ENCODE data around the gene RRBP1. TPM values are rescaled to one million over a fixed set of nuclear protein-coding genes. Genes with fewer than 3 reads are reported as not detected.

Gene RRBP1
- total RNA-seq, 1 donor from 2014 or later, result 79.8 TPM

GRCh38 chr20:17712708-17713107 is 30.7 kb upstream of the RRBP1 start:
- Histone ChIP-seq H3K36me3 (no peaks in the 10 kb centered on the region), H3K9me3 (no peaks in the 10 kb centered on the region), H3K27ac (no peak overlapping the region), H3K4me3 (no peak overlapping the region), H3K4me1 (peaks cover 30% of the 10 kb centered on the region), H3K27me3 (no peaks in the 10 kb centered on the region)
- intact Hi-C loops (cut with DNase I), result no loop called here
- DNase-seq (ENCODE audit: extremely low spot score in 2 of 2), result no peak
- TF ChIP-seq POLR2AphosphoS5 (IDR thresholded peaks at IDR 0.05; ENCODE audit: insufficient read depth in 1 of 2, low read depth in 1 of 2) (no peak), POLR2A (IDR thresholded peaks at IDR 0.05) (no peak), CTCF (IDR thresholded peaks at IDR 0.05) (no peak)

- intact Hi-C loops (cut with DNase I), result no loop called here
- Histone ChIP-seq H3K4me3 (no peak overlapping the region), H3K36me3 (no peaks in the 10 kb centered on the region), H3K4me1 (peaks cover 30% of the 10 kb centered on the region), H3K9me3 (no peaks in the 10 kb centered on the region), H3K27me3 (no peaks in the 10 kb centered on the region), H3K27ac (no peak overlapping the region)
- TF ChIP-seq CTCF (IDR thresholded peaks at IDR 0.05) (no peak), POLR2A (IDR thresholded peaks at IDR 0.05) (no peak), POLR2AphosphoS5 (IDR thresholded peaks at IDR 0.05; ENCODE audit: insufficient read depth in 1 of 2, low read depth in 1 of 2) (no peak)
- DNase-seq (ENCODE audit: extremely low spot score in 2 of 2), result no peak
These were observed 30.2 kb upstream of the RRBP1 start for GRCh38 chr20:17712201-17712600.

- H3K9me3 ChIP-seq, result no peaks in the 10 kb centered on the region
- no peaks in the 10 kb centered on the region for H3K27me3 ChIP-seq
- no peaks in the 10 kb centered on the region for H3K36me3 ChIP-seq
- TF ChIP-seq POLR2A (IDR thresholded peaks at IDR 0.05), result no peak
- no peak for TF ChIP-seq CTCF (IDR thresholded peaks at IDR 0.05)
- TF ChIP-seq POLR2AphosphoS5 (IDR thresholded peaks at IDR 0.05; ENCODE audit: insufficient read depth in 1 of 2, low read depth in 1 of 2), result no peak
- DNase-seq (ENCODE audit: extremely low spot score in 2 of 2), result no peak
- peaks cover 30% of the 10 kb centered on the region for H3K4me1 ChIP-seq
- H3K27ac ChIP-seq, result peak overlapping the region; percentile 44
- intact Hi-C loops (cut with DNase I), result no loop called here
- no peak overlapping the region for H3K4me3 ChIP-seq
These were observed 29.2 kb upstream of the RRBP1 start for GRCh38 chr20:17711267-17711627.

GRCh38 chr20:17710379-17711266 is 28.6 kb upstream of the RRBP1 start:
- Histone ChIP-seq H3K4me3 (no peak overlapping the region), H3K27me3 (no peaks in the 10 kb centered on the region), H3K4me1 (peaks cover 30% of the 10 kb centered on the region), H3K9me3 (no peaks in the 10 kb centered on the region), H3K27ac (peak overlapping the region; percentile 44), H3K36me3 (no peaks in the 10 kb centered on the region)
- TF ChIP-seq POLR2A (IDR thresholded peaks at IDR 0.05), result no peak
- TF ChIP-seq POLR2AphosphoS5 (IDR thresholded peaks at IDR 0.05; ENCODE audit: insufficient read depth in 1 of 2, low read depth in 1 of 2), result peak in 1 of 2 donors; percentile 26
- no peak for TF ChIP-seq CTCF (IDR thresholded peaks at IDR 0.05)
- DNase-seq (ENCODE audit: extremely low spot score in 2 of 2), result no peak
- intact Hi-C loops (cut with DNase I), result no loop called here

All from vagina (tissue), 2 donors.